Nephron (organoid): ENCODE data around the gene CHST8.

Experiments used
- H3K27ac Mint-ChIP-seq, 3 experiments: 2 replicates each; pipeline ENCODE4 v1.8.0; 2020; ENCODE audit warnings: mixed read lengths in 3 of 3, mild to moderate bottlenecking in 2 of 3, moderate library complexity in 1 of 3
- H3K27me3 Mint-ChIP-seq: 2 replicates; pipeline ENCODE4 v1.8.0; 2021; ENCODE audit warnings: low read depth, mild to moderate bottlenecking, moderate library complexity, mixed read lengths
- H3K36me3 Mint-ChIP-seq: 2 replicates; pipeline ENCODE4 v1.8.0; 2020; ENCODE audit warnings: low read depth, mixed read lengths
- H3K4me1 Mint-ChIP-seq: 2 replicates; pipeline ENCODE4 v1.8.0; 2020; ENCODE audit warnings: mixed read lengths
- H3K4me3 Mint-ChIP-seq, 3 experiments: 2 replicates each; pipeline ENCODE4 v1.8.0; 2020; ENCODE audit warnings: mild to moderate bottlenecking in 3 of 3, mixed read lengths in 3 of 3, moderate library complexity in 2 of 3
- H3K9me3 Mint-ChIP-seq: 2 replicates; pipeline ENCODE4 v1.8.0; 2020; ENCODE audit warnings: mixed read lengths
- TF ChIP-seq, protein P1 (sequence below), 3 experiments: fragments of 200-600 bp; sonication (generic); IDR thresholded peaks; one replicate each; pipeline ENCODE4 v1.5.0; 2021; ENCODE audit warnings: antibody characterized with exemption in 3 of 3; ENCODE audit not compliant: unreplicated experiment in 3 of 3

Gene CHST8

DNA sequence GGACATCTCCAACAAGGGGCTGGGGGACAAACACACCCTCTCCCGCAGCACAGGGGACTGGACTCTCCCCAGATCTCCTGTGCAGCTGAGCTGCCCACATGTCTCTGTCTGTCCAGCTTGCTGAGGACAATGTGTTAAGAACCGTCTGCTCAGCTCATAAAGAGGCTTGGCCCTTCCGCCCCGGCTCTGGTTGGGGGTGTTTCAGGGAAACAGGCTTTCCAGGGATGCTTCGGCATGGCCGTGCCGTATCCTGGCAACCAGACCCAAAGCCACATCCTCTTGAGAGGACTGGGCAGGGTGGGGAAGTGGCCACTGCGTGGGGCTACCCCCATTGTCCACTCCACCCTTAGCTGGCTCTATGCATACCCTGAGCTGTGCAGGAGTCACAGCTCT, 41.1 kb upstream of the CHST8 start:
- no peak overlapping the region for H3K4me3 Mint-ChIP-seq
- H3K36me3 Mint-ChIP-seq: no peaks in the 10 kb centered on the region
- H3K4me1 Mint-ChIP-seq: no peaks in the 10 kb centered on the region
- TF ChIP-seq, protein P1, sequence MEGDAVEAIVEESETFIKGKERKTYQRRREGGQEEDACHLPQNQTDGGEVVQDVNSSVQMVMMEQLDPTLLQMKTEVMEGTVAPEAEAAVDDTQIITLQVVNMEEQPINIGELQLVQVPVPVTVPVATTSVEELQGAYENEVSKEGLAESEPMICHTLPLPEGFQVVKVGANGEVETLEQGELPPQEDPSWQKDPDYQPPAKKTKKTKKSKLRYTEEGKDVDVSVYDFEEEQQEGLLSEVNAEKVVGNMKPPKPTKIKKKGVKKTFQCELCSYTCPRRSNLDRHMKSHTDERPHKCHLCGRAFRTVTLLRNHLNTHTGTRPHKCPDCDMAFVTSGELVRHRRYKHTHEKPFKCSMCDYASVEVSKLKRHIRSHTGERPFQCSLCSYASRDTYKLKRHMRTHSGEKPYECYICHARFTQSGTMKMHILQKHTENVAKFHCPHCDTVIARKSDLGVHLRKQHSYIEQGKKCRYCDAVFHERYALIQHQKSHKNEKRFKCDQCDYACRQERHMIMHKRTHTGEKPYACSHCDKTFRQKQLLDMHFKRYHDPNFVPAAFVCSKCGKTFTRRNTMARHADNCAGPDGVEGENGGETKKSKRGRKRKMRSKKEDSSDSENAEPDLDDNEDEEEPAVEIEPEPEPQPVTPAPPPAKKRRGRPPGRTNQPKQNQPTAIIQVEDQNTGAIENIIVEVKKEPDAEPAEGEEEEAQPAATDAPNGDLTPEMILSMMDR (IDR thresholded peaks at IDR 0.05; ENCODE audit: unreplicated experiment in 3 of 3): no peak
- peaks cover 18% of the 10 kb centered on the region for H3K27me3 Mint-ChIP-seq
- H3K9me3 Mint-ChIP-seq: no peaks in the 10 kb centered on the region
- no peak overlapping the region for H3K27ac Mint-ChIP-seq

DNA sequence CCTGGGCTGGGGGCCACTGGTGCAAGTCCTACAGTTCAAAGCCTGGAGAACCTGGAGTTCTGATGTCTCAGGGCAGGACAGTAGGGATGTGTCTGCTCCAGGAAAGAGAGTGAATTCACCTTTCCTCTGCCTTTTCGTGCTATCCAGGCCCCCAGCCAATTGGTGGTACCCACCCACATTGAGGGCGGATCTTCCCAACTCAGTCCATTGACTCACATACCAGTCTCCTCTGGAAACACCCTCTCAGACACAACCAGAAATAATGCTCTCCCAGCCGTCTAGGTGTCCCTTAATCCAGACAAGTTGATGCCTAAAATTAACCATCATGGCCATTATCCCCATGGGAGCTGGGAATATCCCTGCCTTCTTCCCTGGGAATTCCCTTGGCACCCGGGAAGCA, 38.8 kb upstream of the CHST8 start:
- H3K9me3 Mint-ChIP-seq: peaks cover 11% of the 10 kb centered on the region

DNA sequence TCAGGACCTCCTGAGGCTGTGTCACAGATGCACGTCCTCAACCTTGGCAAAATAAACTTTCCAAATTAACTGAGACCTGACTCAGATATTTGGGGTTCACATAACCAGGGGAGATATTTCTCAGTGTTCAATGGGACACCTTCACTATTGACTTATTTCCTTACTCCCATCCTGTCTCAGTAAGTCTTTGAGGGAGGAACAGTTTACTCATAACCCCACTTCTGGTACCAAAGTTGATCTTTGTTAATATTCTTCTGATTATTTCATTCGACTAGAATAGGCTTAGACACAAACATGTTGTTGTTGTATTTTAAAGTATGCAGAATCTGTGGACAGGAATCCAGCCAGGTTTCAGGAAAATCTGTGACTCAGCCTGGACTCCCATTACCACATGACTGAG, 34.6 kb upstream of the CHST8 start:
- TF ChIP-seq, protein P1 (IDR thresholded peaks at IDR 0.05; ENCODE audit: unreplicated experiment in 3 of 3): no peak
- H3K4me1 Mint-ChIP-seq: no peaks in the 10 kb centered on the region
- no peaks in the 10 kb centered on the region for H3K36me3 Mint-ChIP-seq
- H3K27ac Mint-ChIP-seq: no peak overlapping the region
- no peak overlapping the region for H3K4me3 Mint-ChIP-seq
- H3K27me3 Mint-ChIP-seq: peaks cover 11% of the 10 kb centered on the region
- H3K9me3 Mint-ChIP-seq: peaks cover 30% of the 10 kb centered on the region

More for the DNA sequence above, 38.8 kb upstream of the CHST8 start:
- no peak overlapping the region for H3K4me3 Mint-ChIP-seq
- H3K27ac Mint-ChIP-seq: no peak overlapping the region
- H3K36me3 Mint-ChIP-seq: no peaks in the 10 kb centered on the region
- peaks cover 23% of the 10 kb centered on the region for H3K27me3 Mint-ChIP-seq
- TF ChIP-seq, protein P1 (IDR thresholded peaks at IDR 0.05; ENCODE audit: unreplicated experiment in 3 of 3): no peak
- H3K4me1 Mint-ChIP-seq: no peaks in the 10 kb centered on the region

DNA sequence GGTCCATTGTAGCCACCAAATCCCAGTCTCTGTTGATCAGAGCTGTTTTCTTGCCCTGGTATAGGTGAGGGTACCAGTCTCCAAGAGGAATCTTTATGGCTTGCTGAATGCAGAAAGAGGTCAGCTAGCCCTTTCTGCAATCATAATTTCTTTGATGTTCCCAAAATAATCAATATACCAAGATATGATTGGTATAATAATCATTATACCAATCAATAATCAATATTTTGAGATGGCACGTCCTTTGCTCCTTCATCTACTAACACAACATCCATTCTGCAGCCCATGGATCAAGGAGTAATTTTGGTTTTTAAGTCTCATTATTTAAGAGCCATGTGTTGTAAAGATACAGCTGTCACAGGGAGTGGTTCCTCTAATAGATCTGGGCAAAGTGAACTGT, 31.5 kb upstream of the CHST8 start:
- H3K4me3 Mint-ChIP-seq: no peak overlapping the region

DNA sequence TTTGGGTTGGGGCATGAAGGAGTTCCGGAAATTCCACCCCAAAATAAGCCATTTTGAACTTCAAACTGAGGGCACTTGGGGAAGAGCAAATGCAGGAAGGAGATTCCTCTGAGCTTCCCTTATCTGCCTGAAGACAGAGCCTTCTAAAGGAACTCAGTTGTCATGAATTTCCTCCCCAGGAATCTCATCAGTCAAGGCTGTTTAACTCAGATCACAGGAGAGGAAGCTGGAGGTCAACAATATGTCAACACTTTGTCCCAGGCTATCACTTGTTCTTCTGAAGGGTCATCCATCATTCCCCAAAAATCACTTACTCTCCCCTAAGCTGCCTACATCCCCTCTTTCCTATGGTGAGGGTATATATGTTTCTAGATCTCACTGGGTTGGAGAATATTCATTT, 26.0 kb upstream of the CHST8 start:
- Mint-ChIP-seq H3K4me3 (no peak overlapping the region), H3K36me3 (no peaks in the 10 kb centered on the region), H3K27ac (no peak overlapping the region), H3K27me3 (peaks cover 18% of the 10 kb centered on the region), H3K9me3 (peaks cover 11% of the 10 kb centered on the region), H3K4me1 (no peaks in the 10 kb centered on the region)
- TF ChIP-seq, protein P1 (IDR thresholded peaks at IDR 0.05; ENCODE audit: unreplicated experiment in 3 of 3): no peak

More for the DNA sequence above, 31.5 kb upstream of the CHST8 start:
- Mint-ChIP-seq H3K4me1 (no peaks in the 10 kb centered on the region), H3K27ac (no peak overlapping the region), H3K9me3 (peaks cover 30% of the 10 kb centered on the region), H3K27me3 (peaks cover 9% of the 10 kb centered on the region), H3K36me3 (no peaks in the 10 kb centered on the region)
- TF ChIP-seq, protein P1 (IDR thresholded peaks at IDR 0.05; ENCODE audit: unreplicated experiment in 3 of 3): no peak

DNA sequence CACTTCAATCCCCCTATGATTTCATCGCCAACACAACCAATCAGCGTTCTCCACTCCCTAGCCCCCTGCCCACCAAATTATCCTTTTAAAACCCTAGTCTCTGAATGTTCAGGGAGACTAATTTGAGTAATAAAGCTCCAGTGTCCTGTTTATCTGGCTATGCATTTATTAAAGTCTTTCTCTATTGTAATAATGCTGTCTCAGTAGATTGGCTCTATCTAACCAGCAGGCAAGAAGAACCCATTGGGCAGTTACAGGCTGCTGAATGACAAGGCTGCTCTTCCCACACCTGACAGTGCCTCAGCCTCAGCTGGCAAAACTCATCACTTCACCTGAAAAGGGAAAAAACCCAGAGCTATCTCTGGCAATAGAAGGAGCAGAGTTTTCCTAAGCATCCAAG, 20.2 kb upstream of the CHST8 start:
- Mint-ChIP-seq H3K4me3 (no peak overlapping the region), H3K36me3 (no peaks in the 10 kb centered on the region), H3K27me3 (peaks cover 22% of the 10 kb centered on the region), H3K4me1 (no peaks in the 10 kb centered on the region), H3K9me3 (peaks cover 29% of the 10 kb centered on the region), H3K27ac (no peak overlapping the region)
- TF ChIP-seq, protein P1 (IDR thresholded peaks at IDR 0.05; ENCODE audit: unreplicated experiment in 3 of 3): no peak
